Hematopoietic multipotent progenitor cell treated with erythropoietin and hydrocortisone succinate and interleukin-3 and kit ligand, for 17 days (in vitro differentiated cells): ENCODE measurements around the gene GAS1.

ENCODE experiments used
- DNase-seq: peaks from one replicate; pipeline ENCODE4 v3.0.0-alpha.2; 2015; ENCODE audit warnings: low spot score

GAS1 gene

GRCh38 chr9:86925686-86926085 lies 21.6 kb downstream of the GAS1 start:
- no peak for DNase-seq

DNA sequence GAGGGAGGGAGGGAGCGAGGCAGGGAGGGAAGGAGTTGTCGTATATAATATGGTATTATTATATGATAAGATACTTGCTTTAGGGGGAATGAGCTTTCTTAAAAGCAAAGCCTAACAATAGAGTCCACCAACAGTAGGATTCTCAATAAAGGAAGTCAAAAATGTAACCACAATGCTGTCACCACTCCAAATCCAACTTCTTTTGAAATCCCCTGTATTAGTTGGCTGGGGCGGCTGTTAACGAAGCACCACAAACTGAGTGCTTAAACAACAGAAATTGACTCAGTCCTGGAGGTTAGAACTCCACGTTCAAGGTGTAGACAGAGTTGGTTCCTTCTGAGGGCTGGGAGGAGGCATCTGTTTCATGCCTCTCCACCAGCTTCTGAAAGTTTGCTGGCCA lies 23.1 kb downstream of the GAS1 start:
- DNase-seq = no peak

DNA sequence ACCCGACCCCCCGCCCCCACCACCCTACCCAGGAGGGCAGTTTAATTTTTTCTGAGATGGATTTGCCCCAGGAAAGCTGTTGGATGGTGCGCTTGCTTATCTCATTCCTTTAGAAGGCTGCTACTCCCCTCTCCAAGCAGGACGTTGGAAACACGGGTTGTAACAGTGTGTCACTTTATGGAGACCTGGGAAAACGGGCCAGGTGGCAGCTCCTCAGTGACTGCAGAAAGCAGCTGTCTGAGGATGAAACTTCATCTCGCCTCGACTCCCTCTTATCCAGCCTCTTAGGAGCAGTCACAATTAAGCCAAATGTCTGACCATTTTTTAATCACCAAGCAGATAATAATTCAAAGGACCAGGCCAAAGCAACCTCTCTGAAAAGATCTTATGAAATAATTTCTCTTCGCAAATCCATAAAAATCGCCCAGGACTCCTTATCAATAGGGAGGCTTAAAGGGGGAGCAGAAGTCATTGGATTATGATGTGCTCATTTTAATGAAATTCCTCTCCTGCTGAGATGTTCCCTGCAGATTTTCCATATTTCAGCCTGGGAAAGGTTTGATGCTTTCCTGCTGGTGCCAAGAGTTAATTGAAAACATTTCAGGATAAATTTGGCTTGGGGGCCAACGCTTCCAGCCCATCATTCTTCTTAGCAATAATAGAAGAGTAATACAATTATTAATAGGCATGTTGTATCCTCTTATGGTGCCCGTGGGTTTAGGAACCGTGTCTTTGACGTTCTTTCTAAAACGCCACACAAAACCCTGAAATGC lies 26.0 kb downstream of the GAS1 start:
- no peak for DNase-seq

GRCh38 chr9:86918556-86918955 lies 28.8 kb downstream of the GAS1 start:
- no peak for DNase-seq

- no peak for DNase-seq
These were observed 35.1 kb downstream of the GAS1 start for GRCh38 chr9:86912210-86912609.

DNA sequence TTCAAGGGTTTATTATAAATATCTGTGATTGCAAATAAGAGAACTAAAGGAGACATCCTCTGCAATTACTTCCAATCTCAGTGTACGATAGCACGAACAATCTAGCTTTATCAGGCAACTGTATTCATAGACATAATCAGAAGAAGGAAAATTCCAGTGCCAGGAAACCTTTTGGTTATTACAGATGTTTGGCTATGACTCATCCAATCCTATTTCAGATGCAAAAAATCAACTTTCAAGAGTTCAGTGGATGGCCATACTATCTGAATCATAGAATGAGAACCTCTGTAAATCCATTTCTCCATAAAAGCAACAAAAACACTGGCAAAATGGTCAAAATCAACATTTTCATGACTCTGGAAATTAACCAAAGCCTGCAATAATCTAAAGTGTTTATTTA lies 37.9 kb downstream of the GAS1 start:
- DNase-seq = no peak

DNA sequence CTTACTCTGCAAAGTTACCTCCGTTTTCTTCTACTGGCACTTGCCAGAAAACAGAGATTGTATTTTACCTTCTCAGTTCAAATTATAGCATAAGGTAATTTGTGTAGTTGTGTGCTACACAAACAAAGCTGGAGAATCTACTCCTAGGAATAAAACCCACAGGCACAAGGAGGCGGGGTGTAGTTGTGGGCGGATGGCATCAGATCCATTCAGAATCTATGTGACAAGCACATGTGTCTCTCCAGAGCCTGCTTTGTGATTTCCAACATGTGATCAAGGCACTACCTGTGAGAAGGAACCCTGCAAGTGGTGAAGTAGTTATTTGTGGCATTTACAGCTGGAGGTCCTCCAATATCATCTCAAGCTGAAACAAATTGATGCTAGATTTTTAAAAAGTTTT lies 39.0 kb downstream of the GAS1 start:
- DNase-seq = no peak

- DNase-seq = no peak
These were observed 40.0 kb downstream of the GAS1 start for GRCh38 chr9:86907346-86907745.

GRCh38 chr9:86903734-86904085 lies 43.6 kb downstream of the GAS1 start:
- DNase-seq = no peak

DNA sequence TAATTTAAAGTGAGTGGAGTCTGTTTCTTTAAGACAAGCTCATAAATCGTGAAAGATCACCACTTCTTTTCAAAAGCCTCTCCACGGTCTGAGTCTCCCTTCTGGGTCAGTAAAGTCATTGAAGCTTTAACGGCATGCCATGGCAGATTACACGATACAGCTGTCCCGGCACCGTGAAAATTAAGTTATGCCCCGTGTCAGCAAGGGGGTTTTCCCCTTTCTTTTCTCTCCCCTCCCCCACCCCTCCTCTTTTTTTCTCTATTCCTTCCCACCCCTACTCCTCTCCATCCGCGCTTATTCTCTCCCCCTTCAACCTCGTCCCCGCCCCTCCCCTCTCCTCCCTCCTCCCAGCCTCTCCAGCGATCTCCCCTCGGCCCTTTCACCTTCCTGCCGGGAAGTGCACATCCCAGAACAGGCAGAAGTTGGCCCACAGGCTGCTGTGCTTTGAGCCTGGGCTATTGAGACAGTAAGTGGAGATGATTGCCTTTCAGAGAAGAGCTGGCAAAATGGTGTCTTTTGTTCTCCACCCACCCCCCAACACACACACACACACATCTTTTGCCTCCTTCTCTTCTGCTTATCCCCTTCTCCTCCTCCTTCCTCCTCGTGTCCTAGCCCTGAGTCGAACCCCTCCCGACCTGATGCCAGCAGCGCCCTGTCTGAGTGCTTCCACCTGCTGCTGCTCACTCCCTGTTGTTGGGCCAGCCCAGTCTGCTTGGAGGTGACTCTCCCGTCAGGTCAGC lies 44.1 kb downstream of the GAS1 start:
- no peak for DNase-seq

GRCh38 chr9:86902586-86902985 lies 44.7 kb downstream of the GAS1 start:
- no peak for DNase-seq

- no peak for DNase-seq
These were observed 45.1 kb downstream of the GAS1 start for GRCh38 chr9:86902176-86902575.

GRCh38 chr9:86901511-86901910 lies 45.8 kb downstream of the GAS1 start:
- DNase-seq = no peak
